ENCODE results near the gene IL20. TPM values are rescaled to one million over a fixed set of nuclear protein-coding genes. Genes with fewer than 3 reads are reported as not detected.

Gene IL20
- total RNA-seq (2022; extraction: Qiagen RNA extraction) = not detected in 5 replicates

DNA sequence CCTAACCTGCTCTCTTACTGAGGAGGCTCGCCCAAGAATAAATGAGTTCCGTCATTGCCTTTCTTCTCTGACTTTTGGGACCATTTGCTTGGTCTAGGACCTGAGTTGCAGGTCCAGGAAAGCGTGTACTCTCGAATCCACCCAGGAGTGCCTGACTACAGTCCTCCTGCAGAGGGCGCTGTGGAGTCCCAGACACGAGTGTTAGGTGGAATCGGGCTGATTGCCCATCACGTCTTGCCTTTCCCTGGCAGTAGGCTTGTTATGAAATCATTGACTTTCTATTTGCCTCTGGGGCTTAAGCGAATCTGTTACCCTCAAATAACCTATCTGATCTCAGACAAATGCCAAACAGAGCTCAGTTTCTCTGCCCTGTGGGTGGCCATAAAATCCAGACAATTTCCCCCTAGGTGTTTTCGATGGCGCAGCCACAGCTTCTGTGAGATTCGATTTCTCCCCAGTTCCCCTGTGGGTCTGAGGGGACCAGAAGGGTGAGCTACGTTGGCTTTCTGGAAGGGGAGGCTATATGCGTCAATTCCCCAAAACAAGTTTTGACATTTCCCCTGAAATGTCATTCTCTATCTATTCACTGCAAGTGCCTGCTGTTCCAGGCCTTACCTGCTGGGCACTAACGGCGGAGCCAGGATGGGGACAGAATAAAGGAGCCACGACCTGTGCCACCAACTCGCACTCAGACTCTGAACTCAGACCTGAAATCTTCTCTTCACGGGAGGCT, at the start of gene IL20:
IL20 (plus strand) TSS at position 685 of the 733 bp plus-strand sequence. CDS start 230 bp downstream, outside the sequence.

DNA sequence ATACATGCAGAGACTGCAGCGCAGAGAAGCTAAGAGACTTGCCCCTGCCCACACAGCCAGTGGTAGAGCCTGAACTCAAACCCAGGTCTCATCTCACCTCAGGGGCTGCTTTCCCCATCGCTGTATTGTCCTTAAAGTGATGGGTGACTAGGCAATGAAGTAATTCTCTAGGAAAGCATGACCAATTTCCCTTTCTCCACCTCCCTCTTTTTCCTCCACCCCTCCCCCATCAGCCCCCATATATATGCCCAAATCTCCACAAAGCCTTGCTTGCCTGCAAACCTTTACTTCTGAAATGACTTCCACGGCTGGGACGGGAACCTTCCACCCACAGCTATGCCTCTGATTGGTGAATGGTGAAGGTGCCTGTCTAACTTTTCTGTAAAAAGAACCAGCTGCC, 31.8 kb downstream of the IL20 start, which contains the start of gene IL24:
IL24 (plus strand) TSS at position 269 of the 400 bp plus-strand sequence. CDS start 390 bp downstream, outside the sequence.

Other genes with a start within 250 kb of the IL20 start
- gene DYRK3, start 230.1 kb upstream of the IL20 start, total RNA-seq (2022; extraction: Qiagen RNA extraction) = 10.3 to 12.9 TPM (median 11.1 TPM) in 5 replicates
- 86.5 to 112 TPM (median 108 TPM) in 5 replicates for gene MAPKAPK2, start 180.7 kb upstream of the IL20 start, total RNA-seq (2022; extraction: Qiagen RNA extraction)
- 0.06 TPM in 1 of 5 replicates, not detected in the others for gene IL19, start 94.8 kb upstream of the IL20 start, total RNA-seq (2022; extraction: Qiagen RNA extraction)
- gene IL10, start 93.1 kb upstream of the IL20 start, total RNA-seq (2022; extraction: Qiagen RNA extraction) = not detected in 5 replicates
- gene IL24, start 31.8 kb downstream of the IL20 start, total RNA-seq (2022; extraction: Qiagen RNA extraction) = 0.25 to 0.50 TPM (median 0.39 TPM) in 5 replicates
- gene FCMR, start 56.3 kb downstream of the IL20 start, total RNA-seq (2022; extraction: Qiagen RNA extraction) = 5.0 to 6.0 TPM (median 5.3 TPM) in 5 replicates
- not detected in 5 replicates for gene PIGR, start 80.8 kb downstream of the IL20 start, total RNA-seq (2022; extraction: Qiagen RNA extraction)
- gene FCAMR, start 104.8 kb downstream of the IL20 start, total RNA-seq (2022; extraction: Qiagen RNA extraction) = 0.07 to 0.08 TPM in 2 of 5 replicates, not detected in the others
- gene C1orf116, start 167.1 kb downstream of the IL20 start, total RNA-seq (2022; extraction: Qiagen RNA extraction) = 3.9 to 6.8 TPM (median 5.9 TPM) in 5 replicates
- gene YOD1, start 185.6 kb downstream of the IL20 start, total RNA-seq (2022; extraction: Qiagen RNA extraction) = 6.9 to 10.4 TPM (median 8.7 TPM) in 5 replicates
- 4.6 to 6.7 TPM (median 5.3 TPM) in 5 replicates for gene PFKFB2, start 187.7 kb downstream of the IL20 start, total RNA-seq (2022; extraction: Qiagen RNA extraction)
- gene C4BPB, start 223.2 kb downstream of the IL20 start, total RNA-seq (2022; extraction: Qiagen RNA extraction) = 0.89 to 2.1 TPM (median 1.3 TPM) in 5 replicates
- gene C4BPA, start 238.6 kb downstream of the IL20 start, total RNA-seq (2022; extraction: Qiagen RNA extraction) = 0.58 to 0.91 TPM (median 0.67 TPM) in 5 replicates

All from A549 treated with dexamethasone at 1 μM for 4 hours (cell line).